PC-9 (cell line): ENCODE data around the gene PNMA1.

ENCODE experiments used
- CTCF ChIP-seq: fragments of 200-600 bp; sonication (generic); conservative IDR thresholded peaks from 2 replicates; pipeline ENCODE4 v1.6.1; 2017; ENCODE audit warnings: mixed run types, antibody characterized with exemption, mild to moderate bottlenecking, moderate library complexity
- EZH2 ChIP-seq: fragments of 200-600 bp; sonication (generic); IDR thresholded peaks from 2 replicates; pipeline ENCODE4 v1.8.0; 2017; ENCODE audit warnings: antibody characterized with exemption, low read depth

- TF ChIP-seq CTCF (no peak), EZH2 (no peak)
Measured at GRCh38 chr14:73712071-73712506, 2.1 kb downstream of the PNMA1 start.
